NB4 (cell line): ENCODE data around the gene HAPLN3.
"Not testable (repeated sequence)": the region's sequence is repeated elsewhere in the genome, so short reads cannot be mapped to it uniquely, and the experiment has no call there.

Experiments used
- CTCF ChIP-seq: IDR thresholded peaks from one replicate; pipeline ENCODE4 v1.5.1; 2012; ENCODE audit warnings: low read depth, low read length
- MAX ChIP-seq: IDR thresholded peaks from 2 replicates; pipeline ENCODE4 v1.6.1; 2011; ENCODE audit warnings: low read depth, low read length
- MYC ChIP-seq: IDR thresholded peaks from 2 replicates; pipeline ENCODE4 v1.6.1; 2011; ENCODE audit warnings: low read depth, low read length
- POLR2A ChIP-seq: IDR thresholded peaks from 2 replicates; pipeline ENCODE4 v1.6.1; 2011; ENCODE audit warnings: mild to moderate bottlenecking; ENCODE audit not compliant: insufficient read length; ENCODE audit errors: extremely low read depth

GRCh38 chr15:88925648-88926047 lies 30.3 kb upstream of the HAPLN3 start:
- not testable (repeated sequence) for TF ChIP-seq POLR2A, MYC, CTCF, MAX
